HEK293 (cell line): Measurements from ENCODE around the gene HOXD3.
A peak's percentile ranks its signal among the peaks of the same experiment; 100 is the strongest.

Experiments used
- CTCF ChIA-PET: fragments of 350-600 bp; formaldehyde crosslinking; extraction: SDS; loops from one replicate; lab custom pipeline; 2021; ENCODE audit warnings: antibody characterized with exemption; lab: Yijun Ruan, JAX
- POLR2A ChIA-PET: fragments of 300-600 bp; formaldehyde crosslinking; extraction: SDS; loops from one replicate; lab custom pipeline; 2020; ENCODE audit warnings: antibody characterized with exemption, inconsistent platforms; lab: Yijun Ruan, JAX
- H3K27ac ChIP-seq: fragments of 200-500 bp; sonication (Bioruptor generic); 2 replicates; pipeline ENCODE4 v1.5.1; 2014; ENCODE audit warnings: low read depth, low read length, control low read depth, inconsistent platforms; ENCODE audit errors: extremely low read depth
- H3K36me3 ChIP-seq, 2 experiments: fragments of 200-500 bp in 1 of 2; sonication (Bioruptor generic) in 1 of 2; 1 replicate in 1 of 2; 2 replicates in 1 of 2; pipeline ENCODE4 v1.5.1; 2014 to 2017; ENCODE audit warnings: inconsistent platforms in 2 of 2, low read length in 2 of 2; ENCODE audit not compliant: control insufficient read depth in 2 of 2, insufficient read depth in 1 of 2
- H3K4me1 ChIP-seq: fragments of 200-500 bp; sonication (Bioruptor generic); 2 replicates; pipeline ENCODE4 v1.5.1; 2014; ENCODE audit warnings: mild to moderate bottlenecking, low read length, inconsistent platforms; ENCODE audit not compliant: control insufficient read depth, insufficient read depth
- H3K4me3 ChIP-seq: 2 replicates; pipeline ENCODE4 v1.5.1; 2011; ENCODE audit warnings: low read depth, mild to moderate bottlenecking, control low read depth, low read length, moderate library complexity
- H3K9me3 ChIP-seq: fragments of 200-500 bp; sonication (Bioruptor generic); 2 replicates; pipeline ENCODE4 v1.5.1; 2014; ENCODE audit warnings: low read depth, low read length, inconsistent platforms; ENCODE audit not compliant: control insufficient read depth, insufficient read depth
- ELK4 ChIP-seq: IDR thresholded peaks from 2 replicates; pipeline ENCODE4 v1.6.1; 2011; ENCODE audit warnings: mild to moderate bottlenecking, low read depth, low read length, borderline replicate concordance
- FEZF1 ChIP-seq: fragments of 450-650 bp; formaldehyde crosslinking; IDR thresholded peaks from 2 replicates; pipeline ENCODE4 v1.5.1; 2016; ENCODE audit warnings: missing biosample characterization, missing genetic modification characterization
- GLI2 ChIP-seq: fragments of 450-650 bp; formaldehyde crosslinking; IDR thresholded peaks from 2 replicates; pipeline ENCODE4; 2017; ENCODE audit warnings: missing biosample characterization, missing genetic modification characterization, low read depth, borderline replicate concordance
- SCRT1 ChIP-seq: fragments of 450-650 bp; formaldehyde crosslinking; IDR thresholded peaks from 2 replicates; pipeline ENCODE4 v1.5.1; 2016; ENCODE audit warnings: missing biosample characterization, missing genetic modification characterization, borderline replicate concordance
- ZBTB21 ChIP-seq: fragments of 450-650 bp; formaldehyde crosslinking; IDR thresholded peaks from 2 replicates; pipeline ENCODE4 v1.5.1; 2017; ENCODE audit warnings: missing biosample characterization, missing genetic modification characterization
- ZBTB44 ChIP-seq: fragments of 450-650 bp; IDR thresholded peaks from 2 replicates; pipeline ENCODE4 v1.5.1; 2018; ENCODE audit warnings: missing biosample characterization, mild to moderate bottlenecking, missing genetic modification characterization
- ZEB2 ChIP-seq: fragments of 450-650 bp; formaldehyde crosslinking; IDR thresholded peaks from 2 replicates; pipeline ENCODE4 v1.5.1; 2016; ENCODE audit warnings: missing biosample characterization, missing genetic modification characterization
- ZFHX2 ChIP-seq: fragments of 450-650 bp; formaldehyde crosslinking; conservative IDR thresholded peaks from 2 replicates; pipeline ENCODE4 v1.5.1; 2016; ENCODE audit warnings: missing biosample characterization, missing genetic modification characterization
- ZNF10 ChIP-seq: fragments of 450-650 bp; formaldehyde crosslinking; IDR thresholded peaks from 2 replicates; pipeline ENCODE4 v1.5.1; 2017; ENCODE audit warnings: missing biosample characterization, missing genetic modification characterization
- ZNF146 ChIP-seq: fragments of 450-650 bp; formaldehyde crosslinking; IDR thresholded peaks from 2 replicates; pipeline ENCODE4 v1.5.1; 2016; ENCODE audit warnings: missing biosample characterization, missing genetic modification characterization
- ZNF175 ChIP-seq: fragments of 450-650 bp; formaldehyde crosslinking; IDR thresholded peaks from 2 replicates; pipeline ENCODE4 v1.5.1; 2016; ENCODE audit warnings: missing biosample characterization, missing genetic modification characterization
- ZNF202 ChIP-seq: fragments of 450-650 bp; formaldehyde crosslinking; IDR thresholded peaks from 2 replicates; pipeline ENCODE4 v1.5.1; 2016; ENCODE audit warnings: missing biosample characterization, missing genetic modification characterization, borderline replicate concordance
- ZNF23 ChIP-seq: fragments of 450-650 bp; formaldehyde crosslinking; IDR thresholded peaks from 2 replicates; pipeline ENCODE4 v1.5.1; 2016; ENCODE audit warnings: missing biosample characterization, missing genetic modification characterization, borderline replicate concordance
- ZNF26 ChIP-seq: fragments of 450-650 bp; formaldehyde crosslinking; IDR thresholded peaks from 2 replicates; pipeline ENCODE4 v1.5.1; 2016; ENCODE audit warnings: missing biosample characterization, missing genetic modification characterization
- ZNF266 ChIP-seq: fragments of 450-650 bp; formaldehyde crosslinking; IDR thresholded peaks from 2 replicates; pipeline ENCODE4 v1.5.1; 2016; ENCODE audit warnings: missing biosample characterization, missing genetic modification characterization, low read depth
- ZNF280C ChIP-seq: fragments of 450-650 bp; formaldehyde crosslinking; IDR thresholded peaks from 2 replicates; pipeline ENCODE4 v1.5.1; 2016; ENCODE audit warnings: missing biosample characterization, missing genetic modification characterization
- ZNF302 ChIP-seq: fragments of 450-650 bp; formaldehyde crosslinking; IDR thresholded peaks from 2 replicates; pipeline ENCODE4 v1.5.1; 2016; ENCODE audit warnings: missing biosample characterization, missing genetic modification characterization, low read depth
- ZNF416 ChIP-seq: fragments of 450-650 bp; formaldehyde crosslinking; IDR thresholded peaks from 2 replicates; pipeline ENCODE4 v1.5.1; 2016; ENCODE audit warnings: missing biosample characterization, missing genetic modification characterization
- ZNF501 ChIP-seq: fragments of 450-650 bp; formaldehyde crosslinking; IDR thresholded peaks from 2 replicates; pipeline ENCODE4 v1.5.1; 2016; ENCODE audit warnings: missing biosample characterization, missing genetic modification characterization
- ZNF549 ChIP-seq: fragments of 450-650 bp; IDR thresholded peaks from 2 replicates; pipeline ENCODE4 v1.5.1; 2018; ENCODE audit warnings: missing biosample characterization, missing genetic modification characterization, mild to moderate bottlenecking, inconsistent platforms, moderate library complexity
- ZNF580 ChIP-seq: fragments of 450-650 bp; formaldehyde crosslinking; IDR thresholded peaks from 2 replicates; pipeline ENCODE4 v1.5.1; 2016; ENCODE audit warnings: missing biosample characterization, missing genetic modification characterization
- ZNF701 ChIP-seq: fragments of 450-650 bp; formaldehyde crosslinking; IDR thresholded peaks from 2 replicates; pipeline ENCODE4 v1.5.1; 2016; ENCODE audit warnings: missing biosample characterization, missing genetic modification characterization
- ZNF777 ChIP-seq: fragments of 450-650 bp; formaldehyde crosslinking; IDR thresholded peaks from 2 replicates; pipeline ENCODE4 v1.5.1; 2017; ENCODE audit warnings: missing biosample characterization, missing genetic modification characterization, borderline replicate concordance
- ZNF785 ChIP-seq: fragments of 450-650 bp; formaldehyde crosslinking; IDR thresholded peaks from 2 replicates; pipeline ENCODE4 v1.5.1; 2016; ENCODE audit warnings: missing biosample characterization, missing genetic modification characterization
- ZNF791 ChIP-seq: fragments of 450-650 bp; formaldehyde crosslinking; IDR thresholded peaks from 2 replicates; pipeline ENCODE4 v1.5.1; 2016; ENCODE audit warnings: missing biosample characterization, missing genetic modification characterization

HOXD3 gene

GRCh38 chr2:176122052-176122682, 34.9 kb upstream of the HOXD3 start (continued):
- TF ChIP-seq ZNF701 (tag by site-specific recombination) (no peak), ZNF777 (tag by site-specific recombination) (no peak), ZNF23 (no peak), ZNF501 (tag by site-specific recombination) (no peak), ZNF146 (tag by site-specific recombination) (no peak), ZNF266 (tag by site-specific recombination) (no peak), GLI2 (no peak), ZNF416 (tag by site-specific recombination) (no peak), ZNF280C (no peak), ZNF26 (tag by site-specific recombination) (no peak), ZBTB21 (no peak)

- Histone ChIP-seq H3K36me3 (peaks cover 5 to 72% of the 10 kb centered on the region in 2 experiments; a peak in 2 of 3 replicates), H3K4me1 (no peaks in the 10 kb centered on the region; the same call in 1 of the 2 replicates), H3K27ac (no peak within 1 kb of the TSS)
- CTCF ChIA-PET: interaction anchor here (1.4 kb wide), 1 partner anchor 12 kb away, joined by 7 read pairs; no protein-coding TSS in a partner anchor
- POLR2A ChIA-PET: no interaction called here
- TF ChIP-seq ZFHX2 (tag by site-specific recombination) (peak; percentile 20; the same call in 1 of the 2 replicates), ZNF202 (tag by site-specific recombination) (0 out of 2 replicates have a peak, but pooled peaks have one; percentile 66), ZNF10 (tag by site-specific recombination) (no peak)
- TF ChIP-seq, all 188 proteins: peak for 2
- Histone ChIP-seq H3K9me3 (no peaks in the 10 kb centered on the region), H3K4me3 (no peak within 1 kb of the TSS)
Measured at GRCh38 chr2:176122683-176123410, 34.3 kb upstream of the HOXD3 start, which contains the start of gene HOXD9. TSS of gene HOXD9 (plus strand) at chr2:176122719. CDS start at chr2:176122769, 50 bp downstream.

GRCh38 chr2:176123411-176124109, 33.5 kb upstream of the HOXD3 start:
- CTCF ChIA-PET: interaction anchor here (1.4 kb wide), 1 partner anchor 13 kb away, joined by 7 read pairs; no protein-coding TSS in a partner anchor
- POLR2A ChIA-PET: no interaction called here
- Histone ChIP-seq H3K36me3 (peaks cover 5 to 65% of the 10 kb centered on the region in 2 experiments; a peak in 2 of 3 replicates), H3K4me3 (no peak overlapping the region), H3K27ac (no peak overlapping the region), H3K9me3 (no peaks in the 10 kb centered on the region), H3K4me1 (no peaks in the 10 kb centered on the region; the same call in 1 of the 2 replicates)
- no peak for TF ChIP-seq ELK4
- TF ChIP-seq ZNF302: no peak
- no peak for TF ChIP-seq SCRT1 (tag by site-specific recombination)
- peak; percentile 63 for TF ChIP-seq FEZF1 (tag by site-specific recombination)
- no peak for TF ChIP-seq ZNF549
- TF ChIP-seq ZNF175 (tag by site-specific recombination): no peak
- no peak for TF ChIP-seq ZEB2 (tag by site-specific recombination)
- peak; percentile 61; the same call in 1 of the 2 replicates for TF ChIP-seq ZBTB44 (tag by site-specific recombination)
- no peak for TF ChIP-seq ZNF785 (tag by site-specific recombination)
- TF ChIP-seq ZNF580 (tag by site-specific recombination): peak; percentile 86
- TF ChIP-seq ZNF202 (tag by site-specific recombination): peak; percentile 57; the same call in 1 of the 2 replicates
- no peak for TF ChIP-seq ZNF791 (tag by site-specific recombination)
